ENCODE measurements around the gene CCDC158.
"Not testable (repeated sequence)": the region's sequence is repeated elsewhere in the genome, so short reads cannot be mapped to it uniquely, and the experiment has no call there.

CCDC158 gene

DNA sequence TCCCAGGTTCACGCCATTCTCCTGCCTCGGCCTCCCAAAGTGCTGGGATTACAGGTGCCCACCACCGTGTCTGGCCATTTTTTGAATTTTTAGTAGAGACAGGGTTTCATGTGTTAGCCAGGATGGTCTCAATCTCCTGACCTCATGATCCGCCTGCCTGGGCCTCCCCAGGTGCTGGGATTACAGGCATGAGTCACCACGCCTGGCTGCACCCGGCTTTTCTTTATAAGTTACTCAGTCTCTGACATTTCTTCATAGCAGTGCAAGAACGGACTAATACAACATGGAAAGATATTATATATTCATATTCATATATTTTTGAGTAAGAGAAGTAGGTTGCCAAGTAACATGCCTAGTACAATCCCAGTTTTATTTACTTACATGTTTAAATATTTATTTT, 36.9 kb upstream of the CCDC158 start:
- H3K27ac ChIP-seq = no peak overlapping the region
- TF ChIP-seq, protein P1, sequence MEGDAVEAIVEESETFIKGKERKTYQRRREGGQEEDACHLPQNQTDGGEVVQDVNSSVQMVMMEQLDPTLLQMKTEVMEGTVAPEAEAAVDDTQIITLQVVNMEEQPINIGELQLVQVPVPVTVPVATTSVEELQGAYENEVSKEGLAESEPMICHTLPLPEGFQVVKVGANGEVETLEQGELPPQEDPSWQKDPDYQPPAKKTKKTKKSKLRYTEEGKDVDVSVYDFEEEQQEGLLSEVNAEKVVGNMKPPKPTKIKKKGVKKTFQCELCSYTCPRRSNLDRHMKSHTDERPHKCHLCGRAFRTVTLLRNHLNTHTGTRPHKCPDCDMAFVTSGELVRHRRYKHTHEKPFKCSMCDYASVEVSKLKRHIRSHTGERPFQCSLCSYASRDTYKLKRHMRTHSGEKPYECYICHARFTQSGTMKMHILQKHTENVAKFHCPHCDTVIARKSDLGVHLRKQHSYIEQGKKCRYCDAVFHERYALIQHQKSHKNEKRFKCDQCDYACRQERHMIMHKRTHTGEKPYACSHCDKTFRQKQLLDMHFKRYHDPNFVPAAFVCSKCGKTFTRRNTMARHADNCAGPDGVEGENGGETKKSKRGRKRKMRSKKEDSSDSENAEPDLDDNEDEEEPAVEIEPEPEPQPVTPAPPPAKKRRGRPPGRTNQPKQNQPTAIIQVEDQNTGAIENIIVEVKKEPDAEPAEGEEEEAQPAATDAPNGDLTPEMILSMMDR (IDR thresholded peaks at IDR 0.05) = no peak
- no peak for TF ChIP-seq ZFX (IDR thresholded peaks at IDR 0.05; ENCODE audit: borderline replicate concordance)

DNA sequence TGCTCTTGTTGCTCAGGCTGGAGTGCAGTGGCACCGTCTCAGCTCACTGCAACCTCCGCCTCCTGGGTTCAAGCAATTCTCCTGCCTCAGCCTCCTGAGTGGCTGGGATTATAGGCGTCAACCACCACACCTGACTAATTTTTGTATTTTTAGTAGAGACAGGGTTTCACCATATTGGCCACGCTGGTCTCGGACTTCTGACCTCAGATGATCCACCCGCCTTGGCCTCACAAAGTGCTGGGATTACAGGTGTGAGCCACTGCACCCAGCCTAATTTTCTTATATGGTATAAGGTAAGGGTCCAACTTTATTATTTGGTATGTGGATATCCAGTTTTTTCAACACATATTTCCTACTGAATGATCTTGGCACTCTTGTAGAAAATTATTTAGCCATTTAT, 33.1 kb upstream of the CCDC158 start:
- not testable (repeated sequence) for H3K27ac ChIP-seq

DNA sequence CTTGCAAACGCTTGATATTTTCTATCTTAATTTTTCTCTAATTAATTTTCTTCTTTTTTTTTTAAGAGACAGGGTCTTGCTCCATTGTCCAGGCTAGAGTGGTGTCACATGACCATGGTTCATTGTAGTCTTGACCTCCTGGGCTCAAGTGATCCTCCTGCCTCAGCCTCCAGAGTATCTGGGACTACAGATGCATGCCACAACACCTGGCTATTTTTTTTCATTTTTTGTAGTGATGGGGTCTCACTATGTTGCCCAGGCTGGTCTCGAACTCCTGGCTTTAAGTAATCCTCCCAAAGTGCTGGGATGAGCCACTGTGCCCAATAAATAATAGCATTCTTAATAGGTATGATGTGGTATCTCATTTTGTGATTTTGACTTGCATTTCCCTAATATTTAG, 32.3 kb upstream of the CCDC158 start:
- no peak overlapping the region for H3K27ac ChIP-seq
- TF ChIP-seq ZFX (IDR thresholded peaks at IDR 0.05; ENCODE audit: borderline replicate concordance) = no peak
- TF ChIP-seq, protein P1 (IDR thresholded peaks at IDR 0.05) = no peak

DNA sequence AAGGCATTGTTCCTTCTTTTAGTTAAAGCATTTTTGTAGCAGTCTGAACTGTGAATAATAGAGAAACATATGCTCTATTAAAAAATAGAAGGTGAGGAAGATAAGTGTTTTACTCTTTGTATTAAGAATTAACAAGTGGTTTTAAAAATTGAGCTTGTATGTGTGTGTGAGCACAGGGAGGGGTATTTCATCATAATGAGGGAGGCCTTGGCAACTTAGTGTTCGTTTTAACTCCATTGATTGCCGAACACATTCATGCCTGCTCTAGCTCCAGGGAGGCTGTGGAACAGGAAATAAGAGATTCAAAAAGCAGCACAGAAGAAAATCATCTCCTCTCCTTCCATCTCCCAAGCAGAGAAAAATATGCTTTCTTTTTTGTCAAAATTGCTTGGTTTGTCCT, 28.9 kb upstream of the CCDC158 start:
- TF ChIP-seq, protein P1 (IDR thresholded peaks at IDR 0.05) = no peak
- no peak for TF ChIP-seq ZFX (IDR thresholded peaks at IDR 0.05; ENCODE audit: borderline replicate concordance)
- no peak overlapping the region for H3K27ac ChIP-seq

DNA sequence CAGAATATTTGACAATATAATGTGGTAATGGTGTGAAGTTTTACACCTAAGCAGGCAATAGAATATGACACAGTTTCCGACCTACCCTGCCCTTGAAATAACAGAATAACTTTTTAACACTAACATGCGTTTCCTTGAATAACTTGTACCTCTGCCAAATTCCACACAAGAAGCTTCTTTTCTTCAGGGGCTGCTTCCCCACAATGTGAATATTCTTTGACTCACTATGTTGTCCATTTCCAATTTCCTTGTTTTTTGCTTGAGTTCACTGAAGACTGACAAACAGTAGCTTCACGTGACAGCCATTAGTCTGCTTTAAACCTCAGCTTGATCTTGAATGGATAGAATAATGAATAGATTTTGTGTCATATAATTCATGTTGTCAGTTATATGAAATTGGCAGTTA, 28.4 kb upstream of the CCDC158 start:
- H3K27ac ChIP-seq = no peak overlapping the region
- TF ChIP-seq, protein P1 (IDR thresholded peaks at IDR 0.05) = no peak
- no peak for TF ChIP-seq ZFX (IDR thresholded peaks at IDR 0.05; ENCODE audit: borderline replicate concordance)

DNA sequence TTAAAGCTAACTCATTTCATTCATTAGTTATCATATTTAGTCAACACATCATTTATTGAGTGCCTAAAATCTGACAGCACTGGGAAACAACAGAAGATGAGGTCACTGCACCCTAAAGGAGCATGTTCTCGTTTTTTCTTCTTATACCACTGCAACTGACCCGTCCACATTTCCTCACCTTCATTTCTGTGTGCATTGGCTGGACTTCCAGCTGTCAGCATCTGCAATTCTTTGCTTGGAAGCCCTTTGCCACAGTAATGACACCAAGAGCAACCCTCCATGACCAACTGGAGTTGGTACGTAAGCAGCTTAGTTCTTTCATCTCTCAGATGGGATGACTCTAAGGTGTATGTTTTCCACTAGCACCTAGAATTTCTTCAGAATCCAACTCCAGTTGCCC, 27.3 kb upstream of the CCDC158 start:
- TF ChIP-seq ZFX (IDR thresholded peaks at IDR 0.05; ENCODE audit: borderline replicate concordance) = no peak
- TF ChIP-seq, protein P1 (IDR thresholded peaks at IDR 0.05) = no peak
- H3K27ac ChIP-seq = no peak overlapping the region

DNA sequence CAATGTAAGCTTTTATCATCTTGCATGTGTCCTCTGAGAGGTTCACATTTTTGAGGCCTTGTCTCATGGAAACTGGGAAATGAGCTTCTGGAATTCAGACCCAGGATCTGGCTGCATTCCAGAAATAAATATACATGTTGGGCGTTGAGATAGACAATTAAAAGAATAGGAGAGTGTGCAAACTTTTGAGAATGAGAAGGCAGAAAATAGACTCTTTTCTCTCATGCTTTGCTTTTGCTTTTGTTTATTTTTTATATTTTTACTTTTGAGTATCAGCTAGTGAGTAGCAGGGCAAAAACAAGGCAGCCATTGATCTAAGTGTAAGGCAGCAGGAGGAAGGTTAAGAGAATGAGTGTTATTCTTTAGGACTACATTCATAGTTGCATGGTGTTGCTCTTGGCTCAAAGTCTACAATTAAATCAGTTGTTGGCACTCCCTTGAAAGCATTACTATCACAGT, 26.5 kb upstream of the CCDC158 start:
- TF ChIP-seq, protein P1 (IDR thresholded peaks at IDR 0.05) = no peak
- TF ChIP-seq ZFX (IDR thresholded peaks at IDR 0.05; ENCODE audit: borderline replicate concordance) = no peak
- H3K27ac ChIP-seq = no peak overlapping the region

DNA sequence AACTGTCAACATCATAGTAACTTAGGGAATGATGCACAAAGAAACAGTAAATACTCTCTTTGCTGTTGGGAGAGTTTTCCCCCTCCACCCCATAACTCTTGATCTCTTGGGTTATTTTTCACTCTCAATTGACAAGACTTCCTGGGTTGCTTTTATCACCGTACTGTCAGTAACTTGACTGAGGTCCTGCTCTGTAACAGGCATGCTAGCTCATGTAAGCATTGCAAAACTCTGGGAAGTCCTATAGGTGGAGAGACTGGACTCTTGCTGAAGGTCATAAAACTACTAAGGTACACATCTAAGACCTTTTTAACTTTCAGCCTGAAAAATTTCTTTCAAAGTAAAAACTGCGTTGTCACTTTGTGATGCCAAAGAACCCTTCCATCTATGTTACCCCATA, 25.0 kb upstream of the CCDC158 start:
- TF ChIP-seq, protein P1 (IDR thresholded peaks at IDR 0.05) = no peak
- H3K27ac ChIP-seq = no peak overlapping the region
